ENCODE data around the gene TKT. TPM values are rescaled to one million over a fixed set of nuclear protein-coding genes. Genes with fewer than 3 reads are reported as not detected.

Gene TKT
- total and polyA plus RNA-seq, 4 experiments from 2014 or later, result 49.3 to 87.9 (median 75.6) TPM

- peaks cover 0 to under 1% (median 0%) of the 10 kb centered on the region in 8 donors for H3K9me3 Mint-ChIP-seq
- Histone ChIP-seq H3K27me3 (ENCODE audit: insufficient read depth, low read length) (no peaks in the 10 kb centered on the region), H3K27ac (ENCODE audit: low read depth, low read length) (no peak overlapping the region), H3K4me1 (ENCODE audit: insufficient read depth, low read length) (no peaks in the 10 kb centered on the region), H3K4me3 (ENCODE audit: low read length in 2 of 2) (no peak overlapping the region), H3K36me3 (ENCODE audit: insufficient read depth, low read length) (peaks cover 40% of the 10 kb centered on the region), H3K9me3 (ENCODE audit: control insufficient read depth in 1 of 2, low read length in 2 of 2) (no peaks in the 10 kb centered on the region)
- peaks cover 0 to 13% (median 6%) of the 10 kb centered on the region in 4 donors for H3K4me1 Mint-ChIP-seq
- no peaks in the 10 kb centered on the region for H3K27me3 Mint-ChIP-seq
- peaks cover 15 to 46% of the 10 kb centered on the region in 2 donors for H3K36me3 Mint-ChIP-seq
- intact Hi-C loops (cut with micrococcal nuclease), result no loop called here
- DNase-seq, result no peak
- H3K27ac Mint-ChIP-seq, result peak overlapping the region in 3 of 7 donors; percentile 47 to 59 (median 57)
- ChIA-PET CTCF (ENCODE audit: partially characterized antibody) (interaction anchor here (1.9 kb wide), 1 partner anchor 21 kb away, joined by 4 read pairs; no protein-coding TSS in a partner anchor), POLR2A (ENCODE audit: partially characterized antibody) (interaction anchor here (1.4 kb wide), 1 partner anchor 14 kb away, joined by 4 read pairs; the partner anchor contains the start of gene TKT)
- no peak overlapping the region for H3K4me3 Mint-ChIP-seq
Observed at GRCh38 chr3:53240989-53241972, 14.5 kb downstream of the TKT start.

- Histone ChIP-seq H3K9me3 (ENCODE audit: control insufficient read depth in 1 of 2, low read length in 2 of 2) (no peaks in the 10 kb centered on the region), H3K4me1 (ENCODE audit: insufficient read depth, low read length) (no peaks in the 10 kb centered on the region), H3K27ac (ENCODE audit: low read depth, low read length) (no peak overlapping the region), H3K27me3 (ENCODE audit: insufficient read depth, low read length) (no peaks in the 10 kb centered on the region), H3K4me3 (ENCODE audit: low read length in 2 of 2) (no peak overlapping the region), H3K36me3 (ENCODE audit: insufficient read depth, low read length) (peaks cover 49% of the 10 kb centered on the region)
- peaks cover 1 to 13% (median 5%) of the 10 kb centered on the region in 4 donors for H3K4me1 Mint-ChIP-seq
- no peak overlapping the region for H3K4me3 Mint-ChIP-seq
- POLR2A ChIA-PET (ENCODE audit: partially characterized antibody), result no interaction called here
- intact Hi-C loops (cut with micrococcal nuclease), result no loop called here
- no peak for DNase-seq
- peak overlapping the region in 2 of 7 donors; percentile 15 to 18 for H3K27ac Mint-ChIP-seq
- CTCF ChIA-PET (ENCODE audit: partially characterized antibody), result interaction anchor here (1.9 kb wide), 1 partner anchor 19 kb away, joined by 4 read pairs; no protein-coding TSS in a partner anchor
- no peaks in the 10 kb centered on the region for H3K27me3 Mint-ChIP-seq
- H3K9me3 Mint-ChIP-seq, result peaks cover 0 to 1% (median 0%) of the 10 kb centered on the region in 8 donors
- peaks cover 15 to 46% of the 10 kb centered on the region in 2 donors for H3K36me3 Mint-ChIP-seq
Observed at GRCh38 chr3:53239800-53240199, 16.0 kb downstream of the TKT start.

- no peaks in the 10 kb centered on the region for H3K4me1 ChIP-seq (ENCODE audit: insufficient read depth, low read length)
- H3K27me3 Mint-ChIP-seq, result no peaks in the 10 kb centered on the region
- no peaks in the 10 kb centered on the region for H3K9me3 ChIP-seq (ENCODE audit: control insufficient read depth in 1 of 2, low read length in 2 of 2)
- H3K27me3 ChIP-seq (ENCODE audit: insufficient read depth, low read length), result no peaks in the 10 kb centered on the region
- H3K36me3 Mint-ChIP-seq, result peaks cover 15 to 49% of the 10 kb centered on the region in 2 donors
- DNase-seq, result no peak
- intact Hi-C loops (cut with micrococcal nuclease), result no loop called here
- no peak overlapping the region for H3K4me3 ChIP-seq (ENCODE audit: low read length in 2 of 2)
- peak overlapping the region in 1 of 7 donors; percentile 42 for H3K27ac Mint-ChIP-seq
- H3K9me3 Mint-ChIP-seq, result peaks cover 0 to 1% (median 0%) of the 10 kb centered on the region in 8 donors
- H3K36me3 ChIP-seq (ENCODE audit: insufficient read depth, low read length), result peaks cover 58% of the 10 kb centered on the region
- ChIA-PET POLR2A (ENCODE audit: partially characterized antibody) (no interaction called here), CTCF (ENCODE audit: partially characterized antibody) (no interaction called here)
- peaks cover 1 to 8% (median 5%) of the 10 kb centered on the region in 4 donors for H3K4me1 Mint-ChIP-seq
- H3K27ac ChIP-seq (ENCODE audit: low read depth, low read length), result no peak overlapping the region
- no peak overlapping the region for H3K4me3 Mint-ChIP-seq
Observed at GRCh38 chr3:53238886-53239285, 16.9 kb downstream of the TKT start.

GRCh38 chr3:53238051-53238850, 17.6 kb downstream of the TKT start:
- no peak overlapping the region for H3K27ac ChIP-seq (ENCODE audit: low read depth, low read length)
- H3K27me3 Mint-ChIP-seq, result no peaks in the 10 kb centered on the region
- H3K9me3 Mint-ChIP-seq, result peaks cover 0 to 1% (median 0%) of the 10 kb centered on the region in 8 donors
- H3K4me3 ChIP-seq (ENCODE audit: low read length in 2 of 2), result no peak overlapping the region
- no peaks in the 10 kb centered on the region for H3K4me1 ChIP-seq (ENCODE audit: insufficient read depth, low read length)
- ChIA-PET CTCF (ENCODE audit: partially characterized antibody) (interaction anchor here (1.1 to 1.9 kb wide), 2 partner anchors 12 to 18 kb away, joined by 3 to 8 read pairs; no protein-coding TSS in a partner anchor), POLR2A (ENCODE audit: partially characterized antibody) (no interaction called here)
- H3K36me3 ChIP-seq (ENCODE audit: insufficient read depth, low read length), result peaks cover 65% of the 10 kb centered on the region
- peak overlapping the region in 2 of 7 donors; percentile 3 to 88 for H3K27ac Mint-ChIP-seq
- intact Hi-C loops (cut with micrococcal nuclease), result no loop called here
- H3K4me3 Mint-ChIP-seq, result no peak overlapping the region
- no peak for DNase-seq
- H3K27me3 ChIP-seq (ENCODE audit: insufficient read depth, low read length), result no peaks in the 10 kb centered on the region
- H3K36me3 Mint-ChIP-seq, result peaks cover 20 to 51% of the 10 kb centered on the region in 2 donors
- no peaks in the 10 kb centered on the region for H3K9me3 ChIP-seq (ENCODE audit: control insufficient read depth in 1 of 2, low read length in 2 of 2)
- peaks cover 0 to 5% (median 1%) of the 10 kb centered on the region in 4 donors for H3K4me1 Mint-ChIP-seq

GRCh38 chr3:53236112-53236841, 19.5 kb downstream of the TKT start:
- Mint-ChIP-seq H3K4me3 (no peak overlapping the region), H3K4me1 (peaks cover 0 to 3% (median under 1%) of the 10 kb centered on the region in 4 donors), H3K27me3 (no peaks in the 10 kb centered on the region), H3K9me3 (peaks cover 0 to 1% (median 0%) of the 10 kb centered on the region in 8 donors), H3K27ac (no peak overlapping the region), H3K36me3 (peaks cover 25 to 57% of the 10 kb centered on the region in 2 donors)
- Histone ChIP-seq H3K36me3 (ENCODE audit: insufficient read depth, low read length) (peaks cover 73% of the 10 kb centered on the region), H3K4me3 (ENCODE audit: low read length in 2 of 2) (no peak overlapping the region), H3K27ac (ENCODE audit: low read depth, low read length) (no peak overlapping the region), H3K9me3 (ENCODE audit: control insufficient read depth in 1 of 2, low read length in 2 of 2) (no peaks in the 10 kb centered on the region), H3K4me1 (ENCODE audit: insufficient read depth, low read length) (no peaks in the 10 kb centered on the region), H3K27me3 (ENCODE audit: insufficient read depth, low read length) (no peaks in the 10 kb centered on the region)
- intact Hi-C loops (cut with micrococcal nuclease), result no loop called here
- DNase-seq, result no peak
- POLR2A ChIA-PET (ENCODE audit: partially characterized antibody), result no interaction called here
- CTCF ChIA-PET (ENCODE audit: partially characterized antibody), result interaction anchor here (1.9 kb wide), 1 partner anchor 16 kb away, joined by 8 read pairs; no protein-coding TSS in a partner anchor

GRCh38 chr3:53235545-53235944, 20.3 kb downstream of the TKT start:
- Mint-ChIP-seq H3K36me3 (peaks cover 25 to 55% of the 10 kb centered on the region in 2 donors), H3K9me3 (peaks cover 0 to 1% (median 0%) of the 10 kb centered on the region in 8 donors), H3K27me3 (no peaks in the 10 kb centered on the region), H3K27ac (peak overlapping the region in 3 of 7 donors; percentile 53 to 67 (median 62)), H3K4me3 (no peak overlapping the region), H3K4me1 (peaks cover 0 to 3% (median under 1%) of the 10 kb centered on the region in 4 donors)
- peaks cover 73% of the 10 kb centered on the region for H3K36me3 ChIP-seq (ENCODE audit: insufficient read depth, low read length)
- intact Hi-C loops (cut with micrococcal nuclease), result no loop called here
- H3K27me3 ChIP-seq (ENCODE audit: insufficient read depth, low read length), result no peaks in the 10 kb centered on the region
- POLR2A ChIA-PET (ENCODE audit: partially characterized antibody), result no interaction called here
- H3K27ac ChIP-seq (ENCODE audit: low read depth, low read length), result no peak overlapping the region
- CTCF ChIA-PET (ENCODE audit: partially characterized antibody), result interaction anchor here (1.0 kb wide), 1 partner anchor 15 kb away, joined by 4 read pairs; no protein-coding TSS in a partner anchor
- no peaks in the 10 kb centered on the region for H3K4me1 ChIP-seq (ENCODE audit: insufficient read depth, low read length)
- no peak for DNase-seq
- H3K4me3 ChIP-seq (ENCODE audit: low read length in 2 of 2), result no peak overlapping the region
- H3K9me3 ChIP-seq (ENCODE audit: control insufficient read depth in 1 of 2, low read length in 2 of 2), result no peaks in the 10 kb centered on the region

Measured in CD4-positive, alpha-beta memory T cell (primary cell).